Neural cell (in vitro differentiated cells): ENCODE data around the gene MAIP1. TPM values are rescaled to one million over a fixed set of nuclear protein-coding genes. Genes with fewer than 3 reads are reported as not detected.
A peak's percentile ranks its signal among the peaks of the same experiment; 100 is the strongest.

Experiments
- H2AFZ ChIP-seq: fragments of 200-600, 300-800 bp; sonication (generic), shearing (Covaris generic); 2 replicates; pipeline ENCODE4 v1.6.0; 2014; ENCODE audit warnings: low read depth, mild to moderate bottlenecking, antibody characterized with exemption, low read length, moderate library complexity
- H3F3A ChIP-seq: fragments of 200-600 bp; shearing (Covaris generic); 2 replicates; pipeline ENCODE4 v1.6.1; 2016; ENCODE audit warnings: mild to moderate bottlenecking, moderate library complexity, mixed read lengths, antibody characterized with exemption, low read length; ENCODE audit not compliant: insufficient read depth, poor library complexity, severe bottlenecking
- H3K27ac ChIP-seq: fragments of 200-600, 300-800 bp; sonication (generic), shearing (Covaris generic); 2 replicates; pipeline ENCODE4 v1.5.1; 2014; ENCODE audit warnings: mild to moderate bottlenecking, low read length, moderate library complexity
- H3K27me3 ChIP-seq: fragments of 300-800, 200-600 bp; sonication (generic), shearing (Covaris generic); 2 replicates; pipeline ENCODE4 v1.6.0; 2014; ENCODE audit warnings: mild to moderate bottlenecking, low read depth, low read length, moderate library complexity; ENCODE audit not compliant: insufficient read depth
- H3K36me3 ChIP-seq: fragments of 300-800, 200-600 bp; sonication (generic), shearing (Covaris generic); 2 replicates; pipeline ENCODE4 v1.5.1; 2014; ENCODE audit warnings: mild to moderate bottlenecking, antibody characterized with exemption, low read length, moderate library complexity; ENCODE audit not compliant: insufficient read depth
- H3K4me2 ChIP-seq: fragments of 300-800, 200-600 bp; sonication (generic), shearing (Covaris generic); 2 replicates; pipeline ENCODE4 v1.6.0; 2014; ENCODE audit warnings: mild to moderate bottlenecking, low read length
- H3K4me3 ChIP-seq: fragments of 300-800, 200-600 bp; sonication (generic), shearing (Covaris generic); 2 replicates; pipeline ENCODE4 v1.5.1; 2014; ENCODE audit warnings: mild to moderate bottlenecking, low read length, moderate library complexity
- H3K79me2 ChIP-seq: fragments of 200-600 bp; shearing (Covaris generic); replicated peaks from 2 replicates; pipeline ENCODE4 v1.6.0; 2014; ENCODE audit warnings: mild to moderate bottlenecking, low read length, moderate library complexity; ENCODE audit not compliant: insufficient read depth
- H3K9ac ChIP-seq: fragments of 300-800, 200-600 bp; sonication (generic), shearing (Covaris generic); 2 replicates; pipeline ENCODE4 v1.6.1; 2016; ENCODE audit warnings: mild to moderate bottlenecking, low read length, mixed read lengths
- H3K9me2 ChIP-seq: fragments of 200-600 bp; shearing (Covaris generic); 2 replicates; pipeline ENCODE4 v1.6.1; 2016; ENCODE audit warnings: mild to moderate bottlenecking, low read length, mixed read lengths; ENCODE audit not compliant: insufficient read depth
- H3K9me3 ChIP-seq: fragments of 200-600, 300-800 bp; sonication (generic), shearing (Covaris generic); 2 replicates; pipeline ENCODE4 v1.6.1; 2016; ENCODE audit warnings: mild to moderate bottlenecking, mixed run types, low read length, moderate library complexity, mixed read lengths
- H4K20me1 ChIP-seq: fragments of 200-600 bp; shearing (Covaris generic); 2 replicates; pipeline ENCODE4 v1.6.1; 2016; ENCODE audit warnings: mild to moderate bottlenecking, mixed run types; ENCODE audit not compliant: insufficient read depth
- EP300 ChIP-seq: fragments of 450-650 bp; conservative IDR thresholded peaks from 2 replicates; pipeline ENCODE4 v1.6.1; 2014; ENCODE audit warnings: antibody characterized with exemption, mild to moderate bottlenecking, moderate library complexity; ENCODE audit not compliant: poor library complexity, severe bottlenecking
- EZH2 ChIP-seq: fragments of 200-600, 300-800 bp; shearing (Covaris generic), sonication (generic); IDR thresholded peaks from 2 replicates; pipeline ENCODE4 v1.6.1; 2014; ENCODE audit warnings: antibody characterized with exemption, low read length, borderline replicate concordance, mild to moderate bottlenecking; ENCODE audit not compliant: insufficient read depth, poor library complexity, severe bottlenecking
- MXI1 ChIP-seq: fragments of 450-650 bp; conservative IDR thresholded peaks from 2 replicates; pipeline ENCODE4 v1.6.1; 2014; ENCODE audit warnings: antibody characterized with exemption, mild to moderate bottlenecking; ENCODE audit not compliant: poor library complexity, severe bottlenecking
- POLR2AphosphoS5 ChIP-seq: IDR thresholded peaks from 2 replicates; pipeline ENCODE4 v1.6.1; 2012
- RAD21 ChIP-seq: fragments of 450-650 bp; conservative IDR thresholded peaks from 2 replicates; pipeline ENCODE4 v1.6.1; 2014; ENCODE audit warnings: antibody characterized with exemption, mild to moderate bottlenecking, moderate library complexity
- SMC3 ChIP-seq: fragments of 450-650 bp; conservative IDR thresholded peaks from 2 replicates; pipeline ENCODE4 v1.6.1; 2014; ENCODE audit warnings: antibody characterized with exemption, mild to moderate bottlenecking, moderate library complexity; ENCODE audit not compliant: poor library complexity
- TAF1 ChIP-seq: IDR thresholded peaks from 2 replicates; pipeline ENCODE4 v1.6.1; 2012; ENCODE audit warnings: low read depth
- polyA plus RNA-seq: library from polyadenylated mRNA; depleted of rRNA; stranded (reverse); fragments of >200 nt; gene quantifications from 2 replicates; pipeline ENCODE4 v1.2.3, GENCODE V29; 2014
- TF ChIP-seq, protein P1 (sequence below): fragments of 450-650 bp; IDR thresholded peaks from 2 replicates; pipeline ENCODE4 v1.5.1; 2014; ENCODE audit warnings: antibody characterized with exemption, mild to moderate bottlenecking, moderate library complexity; ENCODE audit not compliant: poor library complexity, severe bottlenecking
- TF ChIP-seq, protein P2 (sequence below): IDR thresholded peaks from 2 replicates; pipeline ENCODE4 v1.6.1; 2012; ENCODE audit warnings: borderline replicate concordance

Gene MAIP1
- polyA plus RNA-seq, 1 donor from 2014 or later = 24.1 TPM

DNA sequence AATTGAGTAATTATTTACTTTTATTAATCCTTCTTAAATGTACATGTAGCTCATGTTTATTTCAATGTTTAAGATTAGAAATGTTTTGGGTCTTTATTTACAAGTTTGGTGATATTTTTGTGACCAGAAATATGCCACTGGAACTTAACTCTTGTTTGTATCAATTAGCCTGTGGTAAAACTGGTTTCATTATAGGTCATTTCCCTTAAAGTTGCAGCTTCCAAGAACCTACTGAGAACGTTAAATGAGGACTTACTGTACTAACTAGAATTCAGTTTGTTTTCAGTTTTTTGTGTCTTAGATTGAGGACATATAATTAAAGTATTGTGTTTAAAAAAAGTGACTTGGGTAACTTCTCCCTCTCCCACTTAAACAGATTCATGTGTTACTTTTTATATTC, 4.4 kb upstream of the MAIP1 start:
- TF ChIP-seq EP300 (no peak), SMC3 (no peak), RAD21 (no peak), EZH2 (no peak), POLR2AphosphoS5 (no peak), MXI1 (no peak), TAF1 (no peak)
- TF ChIP-seq, protein P1, sequence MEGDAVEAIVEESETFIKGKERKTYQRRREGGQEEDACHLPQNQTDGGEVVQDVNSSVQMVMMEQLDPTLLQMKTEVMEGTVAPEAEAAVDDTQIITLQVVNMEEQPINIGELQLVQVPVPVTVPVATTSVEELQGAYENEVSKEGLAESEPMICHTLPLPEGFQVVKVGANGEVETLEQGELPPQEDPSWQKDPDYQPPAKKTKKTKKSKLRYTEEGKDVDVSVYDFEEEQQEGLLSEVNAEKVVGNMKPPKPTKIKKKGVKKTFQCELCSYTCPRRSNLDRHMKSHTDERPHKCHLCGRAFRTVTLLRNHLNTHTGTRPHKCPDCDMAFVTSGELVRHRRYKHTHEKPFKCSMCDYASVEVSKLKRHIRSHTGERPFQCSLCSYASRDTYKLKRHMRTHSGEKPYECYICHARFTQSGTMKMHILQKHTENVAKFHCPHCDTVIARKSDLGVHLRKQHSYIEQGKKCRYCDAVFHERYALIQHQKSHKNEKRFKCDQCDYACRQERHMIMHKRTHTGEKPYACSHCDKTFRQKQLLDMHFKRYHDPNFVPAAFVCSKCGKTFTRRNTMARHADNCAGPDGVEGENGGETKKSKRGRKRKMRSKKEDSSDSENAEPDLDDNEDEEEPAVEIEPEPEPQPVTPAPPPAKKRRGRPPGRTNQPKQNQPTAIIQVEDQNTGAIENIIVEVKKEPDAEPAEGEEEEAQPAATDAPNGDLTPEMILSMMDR = no peak
- TF ChIP-seq, protein P2, sequence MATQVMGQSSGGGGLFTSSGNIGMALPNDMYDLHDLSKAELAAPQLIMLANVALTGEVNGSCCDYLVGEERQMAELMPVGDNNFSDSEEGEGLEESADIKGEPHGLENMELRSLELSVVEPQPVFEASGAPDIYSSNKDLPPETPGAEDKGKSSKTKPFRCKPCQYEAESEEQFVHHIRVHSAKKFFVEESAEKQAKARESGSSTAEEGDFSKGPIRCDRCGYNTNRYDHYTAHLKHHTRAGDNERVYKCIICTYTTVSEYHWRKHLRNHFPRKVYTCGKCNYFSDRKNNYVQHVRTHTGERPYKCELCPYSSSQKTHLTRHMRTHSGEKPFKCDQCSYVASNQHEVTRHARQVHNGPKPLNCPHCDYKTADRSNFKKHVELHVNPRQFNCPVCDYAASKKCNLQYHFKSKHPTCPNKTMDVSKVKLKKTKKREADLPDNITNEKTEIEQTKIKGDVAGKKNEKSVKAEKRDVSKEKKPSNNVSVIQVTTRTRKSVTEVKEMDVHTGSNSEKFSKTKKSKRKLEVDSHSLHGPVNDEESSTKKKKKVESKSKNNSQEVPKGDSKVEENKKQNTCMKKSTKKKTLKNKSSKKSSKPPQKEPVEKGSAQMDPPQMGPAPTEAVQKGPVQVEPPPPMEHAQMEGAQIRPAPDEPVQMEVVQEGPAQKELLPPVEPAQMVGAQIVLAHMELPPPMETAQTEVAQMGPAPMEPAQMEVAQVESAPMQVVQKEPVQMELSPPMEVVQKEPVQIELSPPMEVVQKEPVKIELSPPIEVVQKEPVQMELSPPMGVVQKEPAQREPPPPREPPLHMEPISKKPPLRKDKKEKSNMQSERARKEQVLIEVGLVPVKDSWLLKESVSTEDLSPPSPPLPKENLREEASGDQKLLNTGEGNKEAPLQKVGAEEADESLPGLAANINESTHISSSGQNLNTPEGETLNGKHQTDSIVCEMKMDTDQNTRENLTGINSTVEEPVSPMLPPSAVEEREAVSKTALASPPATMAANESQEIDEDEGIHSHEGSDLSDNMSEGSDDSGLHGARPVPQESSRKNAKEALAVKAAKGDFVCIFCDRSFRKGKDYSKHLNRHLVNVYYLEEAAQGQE = no peak
- no peak overlapping the region for H2AFZ ChIP-seq
- H3K4me2 ChIP-seq = no peak overlapping the region
- H4K20me1 ChIP-seq = no peaks in the 10 kb centered on the region
- H3F3A ChIP-seq = no peaks in the 10 kb centered on the region
- H3K79me2 ChIP-seq = peaks cover 28% of the 10 kb centered on the region
- no peak overlapping the region for H3K27ac ChIP-seq
- H3K9me2 ChIP-seq = no peaks in the 10 kb centered on the region
- H3K27me3 ChIP-seq = no peaks in the 10 kb centered on the region
- peaks cover 4% of the 10 kb centered on the region for H3K36me3 ChIP-seq
- H3K9me3 ChIP-seq = no peaks in the 10 kb centered on the region
- no peak overlapping the region for H3K9ac ChIP-seq
- H3K4me3 ChIP-seq = no peak overlapping the region

DNA sequence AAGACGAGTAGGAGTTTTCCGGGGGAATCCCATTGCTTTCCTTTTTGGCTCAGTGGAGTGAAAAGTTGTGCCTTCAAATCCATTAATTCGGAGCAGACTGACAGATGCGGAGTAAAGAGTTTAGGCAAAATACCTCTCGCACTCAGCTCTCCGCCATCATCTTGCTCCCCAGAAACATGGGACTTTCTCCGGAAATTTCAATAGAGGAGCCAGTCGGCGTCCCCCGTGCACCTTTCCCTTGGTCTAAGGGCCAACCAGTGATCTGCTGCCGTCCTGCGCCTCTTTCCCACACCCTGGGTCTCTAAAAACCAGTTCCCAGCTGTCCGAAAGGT, 409 bp upstream of the MAIP1 start:
- Histone ChIP-seq H3F3A (no peaks in the 10 kb centered on the region), H2AFZ (peak overlapping the region; percentile 66), H3K4me3 (peak overlapping the region; percentile 88), H3K4me2 (peak overlapping the region; percentile 72), H3K79me2 (peaks cover 45% of the 10 kb centered on the region), H4K20me1 (no peaks in the 10 kb centered on the region), H3K36me3 (peaks cover 5% of the 10 kb centered on the region), H3K9me2 (no peaks in the 10 kb centered on the region), H3K27me3 (no peaks in the 10 kb centered on the region), H3K9ac (peak overlapping the region; percentile 83), H3K9me3 (no peaks in the 10 kb centered on the region), H3K27ac (peak overlapping the region; percentile 87)
- TF ChIP-seq POLR2AphosphoS5 (no peak), TAF1 (no peak), MXI1 (no peak), SMC3 (no peak), RAD21 (no peak), EZH2 (no peak), EP300 (no peak)
- TF ChIP-seq, protein P1 = no peak
- TF ChIP-seq, protein P2 = no peak
